H9 (cell line): Measurements from ENCODE around the gene ACR. TPM values are rescaled to one million over a fixed set of nuclear protein-coding genes. Genes with fewer than 3 reads are reported as not detected.
A peak's percentile ranks its signal among the peaks of the same experiment; 100 is the strongest.

Experiments used
- DNase-seq: peaks from one replicate; pipeline ENCODE4 v3.0.0-alpha.2; 2017
- H2AFZ ChIP-seq: one replicate; pipeline ENCODE4 v1.6.1; 2013; ENCODE audit warnings: mild to moderate bottlenecking, low read length, control low read depth, moderate library complexity
- H2AK5ac ChIP-seq: 2 replicates; pipeline ENCODE4 v1.6.1; 2013; ENCODE audit warnings: low read length, control low read depth, mixed read lengths; ENCODE audit not compliant: insufficient read length
- H2BK120ac ChIP-seq: one replicate; pipeline ENCODE4 v1.6.1; 2013; ENCODE audit warnings: low read depth, mild to moderate bottlenecking, low read length, control low read depth, inconsistent platforms; ENCODE audit not compliant: poor library complexity, severe bottlenecking
- H2BK12ac ChIP-seq: 2 replicates; pipeline ENCODE4 v1.6.1; 2013; ENCODE audit warnings: low read length, control low read depth, mixed read lengths, low read depth; ENCODE audit not compliant: insufficient read length
- H2BK15ac ChIP-seq: 2 replicates; pipeline ENCODE4 v1.6.1; 2013; ENCODE audit warnings: low read depth, low read length, control low read depth
- H2BK20ac ChIP-seq: one replicate; pipeline ENCODE4 v1.6.1; 2013; ENCODE audit warnings: low read depth, mild to moderate bottlenecking, low read length, control low read depth, inconsistent platforms; ENCODE audit not compliant: poor library complexity, severe bottlenecking
- H2BK5ac ChIP-seq: 2 replicates; pipeline ENCODE4 v1.6.1; 2013; ENCODE audit warnings: low read length, control low read depth, mixed read lengths; ENCODE audit not compliant: insufficient read length
- H3K14ac ChIP-seq: 2 replicates; pipeline ENCODE4 v1.6.1; 2013; ENCODE audit warnings: low read length, control low read depth; ENCODE audit not compliant: insufficient read depth
- H3K18ac ChIP-seq: 2 replicates; pipeline ENCODE4 v1.6.1; 2013; ENCODE audit warnings: low read depth, mild to moderate bottlenecking, mixed read lengths, low read length, control low read depth; ENCODE audit not compliant: insufficient read length
- H3K23ac ChIP-seq: 2 replicates; pipeline ENCODE4 v1.6.1; 2013; ENCODE audit warnings: low read length, control low read depth, mixed read lengths, low read depth; ENCODE audit not compliant: insufficient read length
- H3K23me2 ChIP-seq: 2 replicates; pipeline ENCODE4 v1.6.1; 2013; ENCODE audit warnings: low read depth, mild to moderate bottlenecking, mixed read lengths, low read length, control low read depth; ENCODE audit not compliant: insufficient read length, poor library complexity, severe bottlenecking
- H3K27ac ChIP-seq: 2 replicates; pipeline ENCODE4 v1.5.1; 2013; ENCODE audit warnings: low read length, control low read depth, mixed read lengths, low read depth; ENCODE audit not compliant: insufficient read length
- H3K27me3 ChIP-seq: 2 replicates; pipeline ENCODE4 v1.6.1; 2013; ENCODE audit warnings: low read length, control low read depth, inconsistent platforms; ENCODE audit not compliant: insufficient read depth
- H3K4ac ChIP-seq: 2 replicates; pipeline ENCODE4 v1.6.1; 2013; ENCODE audit warnings: low read depth, mild to moderate bottlenecking, control low read depth, inconsistent platforms, low read length, moderate library complexity
- H3K4me1 ChIP-seq: 2 replicates; pipeline ENCODE4 v1.6.1; 2013; ENCODE audit warnings: low read length, control low read depth, inconsistent platforms; ENCODE audit not compliant: insufficient read depth
- H3K4me2 ChIP-seq: 2 replicates; pipeline ENCODE4 v1.6.1; 2013; ENCODE audit warnings: low read length, control low read depth, mixed read lengths; ENCODE audit not compliant: insufficient read length, insufficient read depth
- H3K56ac ChIP-seq: 2 replicates; pipeline ENCODE4 v1.6.1; 2013; ENCODE audit warnings: low read depth, mild to moderate bottlenecking, mixed read lengths, low read length, control low read depth; ENCODE audit not compliant: insufficient read length
- H3K79me1 ChIP-seq: 2 replicates; pipeline ENCODE4 v1.6.1; 2013; ENCODE audit warnings: low read depth, mild to moderate bottlenecking, moderate library complexity, low read length, control low read depth, inconsistent platforms; ENCODE audit not compliant: insufficient read depth, poor library complexity, severe bottlenecking
- H3K79me2 ChIP-seq: 2 replicates; pipeline ENCODE4 v1.6.1; 2013; ENCODE audit warnings: low read length, control low read depth, inconsistent platforms; ENCODE audit not compliant: insufficient read depth
- H3K9ac ChIP-seq: 2 replicates; pipeline ENCODE4 v1.6.1; 2013; ENCODE audit warnings: low read length, control low read depth, mixed read lengths; ENCODE audit not compliant: insufficient read length; ENCODE audit errors: extremely low read depth
- H3K9me3 ChIP-seq: one replicate; pipeline ENCODE4 v1.6.1; 2013; ENCODE audit warnings: low read depth, low read length, inconsistent platforms; ENCODE audit not compliant: control insufficient read depth
- H3T11ph ChIP-seq: one replicate; pipeline ENCODE4 v1.6.1; 2013; ENCODE audit warnings: mild to moderate bottlenecking, low read length, control low read depth, inconsistent platforms
- H4K20me1 ChIP-seq: one replicate; pipeline ENCODE4 v1.6.1; 2013; ENCODE audit not compliant: control insufficient read depth, insufficient read length, insufficient read depth
- H4K5ac ChIP-seq: 2 replicates; pipeline ENCODE4 v1.6.1; 2013; ENCODE audit warnings: low read depth, mild to moderate bottlenecking, mixed read lengths, low read length, control low read depth; ENCODE audit not compliant: insufficient read length
- H4K8ac ChIP-seq: replicated peaks from 2 replicates; pipeline ENCODE4 v1.6.1; 2013; ENCODE audit warnings: low read length, control low read depth, mixed read lengths, low read depth; ENCODE audit not compliant: insufficient read length
- H4K91ac ChIP-seq: 2 replicates; pipeline ENCODE4 v1.6.1; 2013; ENCODE audit warnings: low read depth, mild to moderate bottlenecking, moderate library complexity, mixed read lengths, low read length, control low read depth; ENCODE audit not compliant: insufficient read length
- H3K27ac Mint-ChIP-seq, 3 experiments: 2 replicates in 2 of 3; 3 replicates in 1 of 3; pipeline ENCODE4 v1.8.0; 2020 to 2021; ENCODE audit warnings: mixed read lengths in 3 of 3, mild to moderate bottlenecking in 1 of 3, moderate library complexity in 1 of 3
- H3K27me3 Mint-ChIP-seq: 2 replicates; pipeline ENCODE4 v1.8.0; 2021; ENCODE audit warnings: low read depth, mild to moderate bottlenecking, moderate library complexity, mixed read lengths
- H3K36me3 Mint-ChIP-seq, 3 experiments: 2 replicates in 2 of 3; 3 replicates in 1 of 3; pipeline ENCODE4 v1.8.0; 2020 to 2021; ENCODE audit warnings: low read depth in 3 of 3, mixed read lengths in 3 of 3; ENCODE audit not compliant: insufficient read depth in 1 of 3
- H3K4me1 Mint-ChIP-seq, 2 experiments: 2 replicates each; pipeline ENCODE4 v1.8.0; 2020; ENCODE audit warnings: mixed read lengths in 2 of 2
- H3K4me3 Mint-ChIP-seq, 2 experiments: 2 replicates in 1 of 2; 3 replicates in 1 of 2; pipeline ENCODE4 v1.8.0; 2020 to 2021; ENCODE audit warnings: mild to moderate bottlenecking in 2 of 2, mixed read lengths in 2 of 2, moderate library complexity in 1 of 2
- H3K9me3 Mint-ChIP-seq, 2 experiments: 2 replicates in 1 of 2; 3 replicates in 1 of 2; pipeline ENCODE4 v1.8.0; 2020; ENCODE audit warnings: mild to moderate bottlenecking in 2 of 2, mixed read lengths in 2 of 2, moderate library complexity in 1 of 2
- CTCF ChIP-seq: fragments of 200-600 bp; sonication (generic); conservative IDR thresholded peaks from 3 replicates; pipeline ENCODE4 v1.8.0; 2021; ENCODE audit warnings: antibody characterized with exemption, mild to moderate bottlenecking
- WGBS: extraction: QIAGEN DNeasy Blood & Tissue Kit; methylation state at CpG from one replicate; pipeline ENCODE4 v1.1.7; 2013; ENCODE audit warnings: missing lambda C conversion rate, low lambda C conversion rate, mixed read lengths; ENCODE audit not compliant: insufficient read length; ENCODE audit errors: extremely low coverage; 5-methylcytosine and 5-hydroxymethylcytosine counted together
- total RNA-seq: library from RNA; stranded (reverse); gene quantifications from 2 replicates; pipeline ENCODE4 v1.2.1, GENCODE V29; 2021

The ACR gene
- total RNA-seq, 1 experiment from 2014 or later = 0.35 TPM

- H2AFZ ChIP-seq = no peak overlapping the region
- no peak overlapping the region for H4K8ac ChIP-seq
- H3K18ac ChIP-seq = no peak overlapping the region
- H3K9me3 ChIP-seq = no peaks in the 10 kb centered on the region
- H3K27ac ChIP-seq = no peak overlapping the region
- WGBS = no CpG with 5 or more reads among the region's 15 CpGs
- Mint-ChIP-seq H3K36me3 (peaks cover 0 to 9% (median 4%) of the 10 kb centered on the region in 3 experiments; a peak in 4 of 7 replicates), H3K4me3 (peak overlapping the region in 1 of 2 experiments; percentile 39; a peak in 2 of 5 replicates), H3K4me1 (peaks cover 2 to 16% of the 10 kb centered on the region in 2 experiments), H3K9me3 (no peaks in the 10 kb centered on the region), H3K27me3 (peaks cover 49% of the 10 kb centered on the region), H3K27ac (no peak overlapping the region)
- no peak overlapping the region for H2BK15ac ChIP-seq
- peaks cover 8% of the 10 kb centered on the region for H3K23me2 ChIP-seq
- H2BK12ac ChIP-seq = no peak overlapping the region
- H3K9ac ChIP-seq = no peak overlapping the region
- H3T11ph ChIP-seq = no peak overlapping the region
- H3K56ac ChIP-seq = no peak overlapping the region
- peaks cover 5% of the 10 kb centered on the region; the same call in 1 of the 2 replicates for H3K27me3 ChIP-seq
- no peak overlapping the region for H3K4me2 ChIP-seq
- DNase-seq = no peak
- no peaks in the 10 kb centered on the region for H4K20me1 ChIP-seq
- H4K91ac ChIP-seq = no peak overlapping the region
- H2BK120ac ChIP-seq = no peak overlapping the region
- H2BK20ac ChIP-seq = no peak overlapping the region
- H2BK5ac ChIP-seq = no peak overlapping the region
- H3K4ac ChIP-seq = no peak overlapping the region
- H4K5ac ChIP-seq = no peak overlapping the region
- H3K23ac ChIP-seq = no peak overlapping the region
- no peak for TF ChIP-seq CTCF
- no peak overlapping the region for H2AK5ac ChIP-seq
- no peaks in the 10 kb centered on the region for H3K4me1 ChIP-seq
- no peaks in the 10 kb centered on the region for H3K79me2 ChIP-seq
- H3K79me1 ChIP-seq = no peaks in the 10 kb centered on the region
- no peak overlapping the region for H3K14ac ChIP-seq
Measured at GRCh38 chr22:50699001-50699755, 38.8 kb upstream of the ACR start.
